HG03439 (cell line): ENCODE measurements around the gene ACE.

Source experiments
- ATAC-seq: cut with Tn5 transposase; IDR thresholded peaks from one replicate; pipeline ENCODE4 v1.9.1; 2021; ENCODE audit warnings: mild to moderate bottlenecking, moderate library complexity; ENCODE audit not compliant: unreplicated experiment

Gene ACE

DNA sequence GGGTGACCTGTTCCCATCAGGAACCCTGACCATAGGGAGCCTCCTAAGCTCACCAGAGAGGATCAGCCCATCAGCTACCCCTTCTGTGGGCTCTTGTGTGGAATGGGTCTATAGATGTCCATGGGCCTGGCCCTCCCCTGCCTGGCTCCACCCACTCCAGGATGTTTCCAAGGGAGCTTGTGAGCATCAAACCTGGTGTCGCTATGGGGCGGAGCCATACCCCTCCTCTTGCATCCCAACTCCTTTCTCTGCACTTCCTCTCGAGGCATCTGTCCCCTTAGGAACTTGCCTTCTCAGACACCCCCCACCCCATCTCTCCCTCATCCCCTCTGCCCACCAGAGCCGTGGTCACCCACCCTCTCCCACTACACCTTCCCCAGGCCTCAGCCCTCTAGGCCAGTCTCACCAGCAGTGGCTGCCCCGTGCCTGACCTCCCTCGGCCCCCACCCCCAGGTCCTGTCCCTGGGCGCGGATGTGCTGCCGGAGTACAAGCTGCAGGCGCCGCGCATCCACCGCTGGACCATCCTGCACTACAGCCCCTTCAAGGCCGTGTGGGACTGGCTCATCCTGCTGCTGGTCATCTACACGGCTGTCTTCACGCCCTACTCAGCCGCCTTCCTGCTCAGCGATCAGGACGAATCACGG is 56.7 kb downstream of the ACE start:
- ATAC-seq: no peak

DNA sequence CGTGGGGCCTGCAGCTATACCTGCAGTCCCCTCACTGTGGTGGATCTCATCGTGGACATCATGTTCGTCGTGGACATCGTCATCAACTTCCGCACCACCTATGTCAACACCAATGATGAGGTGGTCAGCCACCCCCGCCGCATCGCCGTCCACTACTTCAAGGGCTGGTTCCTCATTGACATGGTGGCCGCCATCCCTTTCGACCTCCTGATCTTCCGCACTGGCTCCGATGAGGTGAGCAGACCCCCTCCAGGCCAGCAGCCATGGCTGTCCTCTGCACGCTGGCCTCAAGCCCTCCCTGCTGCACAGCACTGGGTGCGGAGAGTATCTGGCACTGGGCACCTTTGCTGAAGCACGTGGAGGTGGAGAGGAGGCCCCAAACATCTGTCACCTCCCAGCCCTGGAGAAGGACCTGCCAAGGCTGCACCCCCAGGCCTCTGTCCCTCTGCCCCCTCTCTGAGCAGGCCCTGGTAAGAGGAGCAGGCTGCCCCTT is 57.3 kb downstream of the ACE start:
- ATAC-seq: no peak

DNA sequence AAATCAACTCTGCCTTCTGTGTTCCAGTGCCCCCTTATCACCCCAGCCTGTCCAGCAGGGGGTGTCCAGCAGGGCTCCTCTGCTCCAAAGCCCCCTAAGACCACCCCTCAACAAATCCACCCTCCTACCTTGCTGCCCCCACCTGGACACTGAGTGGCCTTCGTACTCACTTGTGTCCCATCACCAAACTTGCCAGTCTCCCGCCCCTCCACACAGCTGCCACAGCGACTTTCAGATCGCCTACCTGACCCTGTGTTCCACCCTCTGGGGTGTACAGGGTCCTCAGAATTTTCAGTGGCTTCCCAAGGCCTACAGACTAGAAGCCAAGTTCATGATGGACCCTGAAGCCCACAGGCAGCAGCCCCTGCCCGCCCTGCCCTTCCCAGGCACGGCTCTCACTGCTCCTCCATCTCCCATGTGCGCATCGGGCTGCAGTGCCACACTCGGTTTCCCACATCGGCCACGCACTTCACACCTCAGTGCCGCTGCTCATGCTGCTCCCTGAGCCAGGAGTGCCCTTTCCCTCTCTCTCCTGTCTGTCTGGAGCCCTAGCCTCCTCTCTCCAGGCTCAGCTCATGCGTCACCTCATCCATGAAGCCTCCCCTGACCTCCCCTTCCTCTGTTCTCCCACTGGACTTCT is 58.1 kb downstream of the ACE start:
- no peak for ATAC-seq

DNA sequence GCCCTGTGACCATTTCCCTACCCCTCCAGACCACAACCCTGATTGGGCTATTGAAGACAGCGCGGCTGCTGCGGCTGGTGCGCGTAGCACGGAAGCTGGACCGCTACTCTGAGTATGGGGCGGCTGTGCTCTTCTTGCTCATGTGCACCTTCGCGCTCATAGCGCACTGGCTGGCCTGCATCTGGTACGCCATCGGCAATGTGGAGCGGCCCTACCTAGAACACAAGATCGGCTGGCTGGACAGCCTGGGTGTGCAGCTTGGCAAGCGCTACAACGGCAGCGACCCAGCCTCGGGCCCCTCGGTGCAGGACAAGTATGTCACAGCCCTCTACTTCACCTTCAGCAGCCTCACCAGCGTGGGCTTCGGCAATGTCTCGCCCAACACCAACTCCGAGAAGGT is 58.8 kb downstream of the ACE start:
- ATAC-seq: no peak

DNA sequence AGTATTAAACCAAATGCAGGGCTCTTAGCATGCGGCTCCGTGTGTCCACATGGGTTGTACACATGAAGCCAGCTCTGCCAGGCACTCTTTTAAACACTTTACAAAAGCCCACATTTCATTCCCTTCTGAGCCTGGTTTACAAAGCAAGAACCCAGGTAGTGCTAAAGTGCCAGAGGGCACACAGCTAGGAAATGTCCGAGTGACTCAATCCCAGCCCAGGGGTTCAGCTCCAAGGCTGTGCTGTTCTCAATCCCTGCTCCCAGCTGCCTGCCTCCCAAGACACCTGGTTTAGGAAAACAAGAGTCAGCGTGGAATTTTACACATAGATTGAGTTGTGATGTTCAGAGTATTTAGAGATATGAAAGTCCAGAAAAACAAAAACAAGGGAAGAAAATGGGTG is 60.1 kb downstream of the ACE start:
- ATAC-seq: no peak

DNA sequence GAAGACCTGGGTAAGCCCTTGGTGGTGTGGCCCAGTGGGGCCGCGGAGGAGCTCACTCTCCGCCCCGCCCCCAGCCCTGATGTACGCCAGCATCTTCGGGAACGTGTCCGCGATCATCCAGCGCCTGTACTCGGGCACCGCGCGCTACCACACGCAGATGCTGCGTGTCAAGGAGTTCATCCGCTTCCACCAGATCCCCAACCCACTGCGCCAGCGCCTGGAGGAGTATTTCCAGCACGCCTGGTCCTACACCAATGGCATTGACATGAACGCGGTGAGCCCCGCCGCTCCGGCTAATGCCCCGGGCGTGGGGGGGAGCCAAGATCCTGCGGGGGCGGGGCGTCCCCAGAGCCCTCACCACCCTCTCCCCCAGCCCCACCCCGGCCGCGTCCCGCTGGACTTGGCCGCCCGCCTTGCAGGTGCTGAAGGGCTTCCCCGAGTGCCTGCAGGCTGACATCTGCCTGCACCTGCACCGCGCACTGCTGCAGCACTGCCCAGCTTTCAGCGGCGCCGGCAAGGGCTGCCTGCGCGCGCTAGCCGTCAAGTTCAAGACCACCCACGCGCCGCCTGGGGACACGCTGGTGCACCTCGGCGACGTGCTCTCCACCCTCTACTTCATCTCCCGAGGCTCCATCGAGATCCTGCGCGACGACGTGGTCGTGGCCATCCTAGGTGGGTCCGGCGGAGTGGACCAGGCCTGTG is 61.3 kb downstream of the ACE start:
- no peak for ATAC-seq

DNA sequence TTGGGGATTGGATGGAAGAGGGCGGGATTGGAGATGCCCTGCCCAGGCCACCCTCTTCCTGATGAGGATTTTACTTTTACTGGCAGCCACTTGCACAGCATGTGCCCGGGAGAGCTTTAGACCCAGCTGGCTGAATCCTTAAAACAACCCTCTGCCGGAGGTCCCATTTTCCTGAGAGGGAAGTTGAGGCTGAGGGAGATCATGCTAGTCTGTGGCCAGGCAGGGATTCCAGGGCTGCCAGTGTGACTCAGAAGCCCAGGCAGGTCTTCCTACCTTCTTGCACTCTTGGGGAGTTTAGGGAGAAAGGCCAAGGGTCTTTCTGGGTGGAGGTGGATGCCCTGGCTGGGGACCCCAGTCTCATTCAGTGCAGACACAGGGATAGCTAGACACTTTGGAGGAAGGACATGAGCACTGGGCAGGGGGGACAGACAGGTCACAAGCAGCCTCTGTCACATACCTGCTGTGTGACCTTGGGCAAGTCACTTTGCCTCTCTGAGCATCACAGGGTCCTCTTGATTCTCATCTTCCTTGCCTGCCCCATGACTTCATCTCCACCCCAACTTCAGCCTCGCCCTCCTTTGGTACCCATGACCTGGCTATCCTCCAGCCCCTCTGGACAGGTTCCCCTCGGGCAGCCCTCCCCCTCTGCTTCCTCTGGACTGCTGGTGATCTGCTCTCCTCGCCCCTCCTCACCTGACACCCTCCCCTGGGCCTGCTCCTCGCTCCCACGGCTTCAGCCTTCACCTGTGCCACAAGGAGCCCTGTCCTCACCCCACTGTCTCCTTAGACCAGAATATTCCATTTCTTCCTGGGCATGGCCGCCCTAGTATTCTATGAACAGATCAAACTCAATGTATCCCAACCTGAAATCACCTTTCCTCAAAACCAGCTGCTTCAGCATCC is 62.1 kb downstream of the ACE start:
- no peak for ATAC-seq

DNA sequence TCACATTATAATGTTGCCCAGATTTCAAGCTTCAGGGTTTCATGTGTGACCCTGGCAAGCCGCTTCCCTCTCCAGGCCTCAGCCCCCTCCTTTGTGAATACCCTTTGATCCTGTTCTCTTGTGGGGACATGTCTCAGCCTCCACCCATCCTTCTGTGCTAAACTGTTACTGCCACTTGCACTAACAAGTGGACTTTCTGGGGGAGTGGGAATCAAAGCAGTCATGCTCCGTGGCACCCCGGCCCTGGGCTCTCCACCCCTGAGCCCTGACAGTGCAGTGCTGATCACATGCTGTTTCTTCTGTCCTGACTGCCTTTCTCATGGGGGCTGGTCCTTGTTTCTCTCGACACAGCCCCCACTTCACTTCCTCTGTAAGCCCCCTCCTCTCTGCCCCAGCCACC is 63.7 kb downstream of the ACE start:
- no peak for ATAC-seq

DNA sequence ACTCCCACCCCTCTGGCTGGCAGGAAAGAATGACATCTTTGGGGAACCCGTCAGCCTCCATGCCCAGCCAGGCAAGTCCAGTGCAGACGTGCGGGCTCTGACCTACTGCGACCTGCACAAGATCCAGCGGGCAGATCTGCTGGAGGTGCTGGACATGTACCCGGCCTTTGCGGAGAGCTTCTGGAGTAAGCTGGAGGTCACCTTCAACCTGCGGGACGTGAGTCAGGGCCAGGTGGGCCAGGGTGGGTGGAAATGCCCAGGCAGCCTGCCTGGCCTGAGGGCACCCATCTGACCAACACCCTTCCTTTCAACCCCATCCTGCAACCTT is 65.3 kb downstream of the ACE start:
- ATAC-seq: no peak

DNA sequence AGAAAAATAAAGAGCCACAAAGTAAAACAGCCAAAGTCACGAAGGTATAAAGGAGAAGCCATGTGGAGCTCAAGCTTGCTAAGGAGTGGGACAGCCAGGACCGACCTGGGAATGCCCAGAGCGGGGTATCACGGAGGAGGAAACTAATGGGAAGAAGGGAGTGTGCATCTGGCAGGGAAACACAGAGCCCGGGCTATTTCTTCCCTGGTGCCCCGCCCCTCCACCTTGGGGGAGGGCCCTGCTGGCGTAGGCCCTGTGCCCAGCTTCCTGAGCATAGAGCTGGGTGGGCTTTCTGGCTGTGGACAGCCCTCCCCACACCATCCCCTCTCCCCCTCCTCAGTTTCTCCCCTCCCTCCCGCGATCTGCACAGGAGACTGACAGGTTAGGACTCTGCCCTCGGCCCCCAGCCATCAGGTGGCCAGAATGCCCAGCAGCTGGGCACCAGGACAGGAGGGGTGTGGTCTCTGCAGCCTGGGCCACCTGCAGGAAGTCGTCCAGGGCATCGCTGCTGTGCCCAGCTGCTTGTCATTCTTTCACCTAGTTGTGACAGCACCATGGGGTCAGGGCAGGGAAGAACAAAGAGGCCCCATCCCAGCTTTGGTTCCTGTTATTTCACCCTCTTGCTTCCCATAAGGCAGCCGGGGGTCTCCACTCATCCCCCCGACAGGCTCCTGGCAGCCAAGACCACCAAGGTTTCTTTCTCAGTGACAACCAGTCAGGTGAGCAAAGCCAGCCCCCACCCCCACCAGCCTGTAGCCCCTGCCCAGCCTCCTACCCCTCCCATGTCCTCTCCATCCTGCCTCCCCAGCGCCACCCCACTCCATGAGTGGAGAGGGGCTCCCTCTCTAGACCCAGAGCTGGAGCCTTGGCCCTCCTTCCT is 66.3 kb downstream of the ACE start:
- no peak for ATAC-seq

DNA sequence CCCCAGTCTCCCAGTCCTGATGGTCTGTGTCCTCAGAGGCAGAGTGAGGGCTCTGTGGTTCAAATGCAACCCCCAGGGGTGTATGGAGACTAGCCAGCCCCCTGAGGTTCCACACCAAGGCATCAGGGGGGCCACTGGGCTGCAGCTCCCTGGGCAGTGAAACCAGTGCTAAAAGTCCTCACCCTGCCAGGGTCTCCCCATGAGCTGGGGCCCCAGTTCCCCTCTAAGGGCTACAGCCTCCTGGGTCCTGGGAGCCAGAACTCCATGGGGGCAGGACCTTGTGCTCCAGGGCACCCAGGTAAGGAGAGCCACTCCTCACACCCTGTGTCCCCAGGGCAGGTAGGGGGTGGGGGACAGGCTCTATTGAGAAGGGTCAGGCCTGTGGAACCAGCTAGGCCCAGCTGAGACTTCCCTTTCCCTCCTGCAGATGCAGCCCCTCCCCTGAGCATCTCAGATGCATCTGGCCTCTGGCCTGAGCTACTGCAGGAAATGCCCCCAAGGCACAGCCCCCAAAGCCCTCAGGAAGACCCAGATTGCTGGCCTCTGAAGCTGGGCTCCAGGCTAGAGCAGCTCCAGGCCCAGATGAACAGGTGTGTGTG is 67.1 kb downstream of the ACE start:
- ATAC-seq: no peak

DNA sequence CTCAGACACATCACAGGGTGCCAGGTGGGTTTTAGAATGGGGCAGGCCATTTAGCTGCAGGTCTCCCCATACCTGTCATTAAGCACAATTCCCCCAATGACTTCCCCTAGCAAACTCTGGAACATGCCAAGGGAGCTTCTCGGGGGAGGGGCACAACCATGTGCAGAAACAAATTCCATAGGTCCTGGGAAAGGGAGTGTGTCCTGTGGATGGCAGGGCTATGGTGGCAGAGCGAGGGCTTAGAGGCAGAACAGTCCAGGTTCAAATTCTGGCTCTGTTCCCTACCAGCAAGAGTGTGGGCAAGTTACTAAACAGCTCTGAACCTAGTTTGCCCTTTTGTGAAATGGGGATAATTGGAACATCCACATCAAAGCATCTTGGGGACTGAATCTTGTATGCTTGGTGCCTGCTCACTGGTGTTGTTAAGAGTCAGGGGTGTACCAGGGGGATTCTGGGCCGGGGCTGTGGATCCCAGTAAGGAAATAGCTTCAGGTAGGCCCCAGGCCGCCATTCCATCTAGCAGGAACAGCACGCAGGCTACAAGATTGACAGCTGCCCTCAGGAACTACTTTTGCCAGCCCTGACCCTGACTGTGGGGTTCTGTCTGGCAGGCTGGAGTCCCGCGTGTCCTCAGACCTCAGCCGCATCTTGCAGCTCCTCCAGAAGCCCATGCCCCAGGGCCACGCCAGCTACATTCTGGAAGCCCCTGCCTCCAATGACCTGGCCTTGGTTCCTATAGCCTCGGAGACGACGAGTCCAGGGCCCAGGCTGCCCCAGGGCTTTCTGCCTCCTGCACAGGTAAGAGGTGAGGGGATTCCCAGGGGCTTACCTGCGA is 67.8 kb downstream of the ACE start:
- no peak for ATAC-seq

DNA sequence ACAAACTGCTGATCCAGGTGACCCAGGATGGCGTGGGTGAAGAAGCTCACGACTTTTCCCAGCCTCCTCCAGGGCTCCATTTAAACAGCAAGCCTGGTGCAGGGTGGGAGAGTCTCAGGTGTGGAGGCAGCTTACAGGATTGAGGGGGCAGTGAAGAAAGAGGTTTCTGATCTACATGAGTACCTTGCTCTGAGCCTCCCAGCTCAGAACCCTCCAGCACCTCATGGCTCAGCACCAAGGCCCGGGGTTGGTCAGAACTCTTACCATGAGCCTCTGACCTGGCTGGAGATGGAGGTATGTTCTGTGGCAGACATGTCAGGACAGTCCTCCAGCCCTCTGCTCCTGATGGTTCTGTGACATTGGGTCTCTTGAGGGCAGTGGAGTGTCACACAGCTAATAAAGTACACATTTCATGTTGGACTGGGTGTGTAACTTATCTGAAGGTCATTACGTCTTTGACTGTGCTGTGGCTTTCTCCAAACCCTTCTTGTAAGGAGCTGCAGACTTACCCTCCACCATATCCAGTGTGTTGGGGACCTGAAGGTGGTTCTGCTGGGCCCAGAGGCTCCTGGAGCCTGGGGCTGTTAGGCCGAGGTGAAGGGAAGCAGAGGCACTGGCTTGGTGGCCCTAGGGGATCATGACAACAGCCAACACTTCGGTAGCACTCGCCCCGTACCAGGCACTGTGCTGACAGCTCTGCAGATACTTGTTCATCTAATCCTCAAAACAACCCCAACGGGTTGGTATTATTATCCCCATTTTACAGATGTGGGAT is 69.6 kb downstream of the ACE start:
- no peak for ATAC-seq

DNA sequence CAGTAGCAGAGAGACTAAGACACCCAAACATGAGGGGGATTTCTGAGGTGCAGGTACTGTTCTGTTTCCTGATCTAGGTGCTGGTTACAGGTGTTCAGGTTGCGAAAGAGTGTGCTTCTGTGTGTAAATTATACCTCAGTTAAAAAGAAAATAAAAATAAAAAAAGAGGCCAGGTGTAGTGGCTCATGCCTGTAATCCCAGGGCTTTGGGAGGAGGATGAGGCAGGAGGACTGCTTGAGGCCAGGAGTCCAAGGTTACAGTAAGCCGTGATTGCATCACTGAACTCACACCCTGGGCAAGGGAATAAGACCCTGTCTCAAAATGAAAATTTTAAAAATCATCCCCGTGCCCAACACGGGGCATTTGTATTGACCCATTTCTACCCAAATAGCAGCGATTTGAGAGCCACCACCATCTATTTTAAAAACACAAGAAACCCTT is 70.2 kb downstream of the ACE start:
- no peak for ATAC-seq
